ENCODE results near the gene DDX27. TPM values are rescaled to one million over a fixed set of nuclear protein-coding genes. Genes with fewer than 3 reads are reported as not detected.

The DDX27 gene
- total and polyA plus RNA-seq, 2 experiments from 2014 or later: 29.1 to 33.9 TPM

GRCh38 chr20:49283176-49283702 lies 64.0 kb downstream of the DDX27 start:
- Histone ChIP-seq H3K9me3 (ENCODE audit: low read depth) (no peaks in the 10 kb centered on the region), H4K20me1 (ENCODE audit: insufficient read depth, poor library complexity, severe bottlenecking) (peaks cover 90% of the 10 kb centered on the region), H3K79me2 (peaks cover 79% of the 10 kb centered on the region), H3K4me1 (ENCODE audit: insufficient read depth) (peaks cover 69% of the 10 kb centered on the region), H3K9me2 (replicated peaks; ENCODE audit: insufficient read depth) (no peaks in the 10 kb centered on the region), H3K4me2 (peak overlapping the region; percentile 88), H3K27ac (peak overlapping the region; percentile 87), H3K36me3 (replicated peaks; ENCODE audit: insufficient read depth, low read depth) (no peaks in the 10 kb centered on the region), H3K27me3 (no peaks in the 10 kb centered on the region), H2AFZ (no peak overlapping the region), H3K4me3 (peak overlapping the region; percentile 4)
- no peak for TF ChIP-seq CTCF (IDR thresholded peaks at IDR 0.05; ENCODE audit: poor library complexity)
- TF ChIP-seq EZH2phosphoT487 (IDR thresholded peaks at IDR 0.05; ENCODE audit: low read depth, severe bottlenecking, unreplicated experiment): no peak
- no peak for TF ChIP-seq EZH2 (IDR thresholded peaks at IDR 0.05; ENCODE audit: borderline replicate concordance)
- no peak for DNase-seq (ENCODE audit: low spot score)
- WGBS (ENCODE audit: low lambda C conversion rate, missing lambda C conversion rate): 65% methylated on average over 9 of the region's 9 CpGs

- no peaks in the 10 kb centered on the region for H3K36me3 ChIP-seq (replicated peaks; ENCODE audit: insufficient read depth, low read depth)
- 63% methylated on average over 3 of the region's 3 CpGs for WGBS (ENCODE audit: low lambda C conversion rate, missing lambda C conversion rate)
- peak overlapping the region; percentile 87 for H3K27ac ChIP-seq
- H3K4me1 ChIP-seq (ENCODE audit: insufficient read depth): peaks cover 77% of the 10 kb centered on the region
- H3K9me3 ChIP-seq (ENCODE audit: low read depth): no peaks in the 10 kb centered on the region
- no peak overlapping the region for H2AFZ ChIP-seq
- TF ChIP-seq EZH2 (IDR thresholded peaks at IDR 0.05; ENCODE audit: borderline replicate concordance) (no peak), EZH2phosphoT487 (IDR thresholded peaks at IDR 0.05; ENCODE audit: low read depth, severe bottlenecking, unreplicated experiment) (no peak), CTCF (IDR thresholded peaks at IDR 0.05; ENCODE audit: poor library complexity) (no peak)
- peak overlapping the region; percentile 88 for H3K4me2 ChIP-seq
- peaks cover 95% of the 10 kb centered on the region for H4K20me1 ChIP-seq (ENCODE audit: insufficient read depth, poor library complexity, severe bottlenecking)
- H3K27me3 ChIP-seq: no peaks in the 10 kb centered on the region
- no peak for DNase-seq (ENCODE audit: low spot score)
- no peaks in the 10 kb centered on the region for H3K9me2 ChIP-seq (replicated peaks; ENCODE audit: insufficient read depth)
- H3K79me2 ChIP-seq: peaks cover 78% of the 10 kb centered on the region
- peak overlapping the region; percentile 4 for H3K4me3 ChIP-seq
These were observed 64.7 kb downstream of the DDX27 start for GRCh38 chr20:49283703-49284625.

GRCh38 chr20:49284818-49285217 lies 65.6 kb downstream of the DDX27 start:
- Histone ChIP-seq H3K4me1 (ENCODE audit: insufficient read depth) (peaks cover 83% of the 10 kb centered on the region), H4K20me1 (ENCODE audit: insufficient read depth, poor library complexity, severe bottlenecking) (peaks cover 94% of the 10 kb centered on the region), H3K27ac (peak overlapping the region; percentile 87), H3K4me3 (no peak overlapping the region), H3K9me3 (ENCODE audit: low read depth) (no peaks in the 10 kb centered on the region), H2AFZ (no peak overlapping the region), H3K27me3 (no peaks in the 10 kb centered on the region), H3K36me3 (replicated peaks; ENCODE audit: insufficient read depth, low read depth) (no peaks in the 10 kb centered on the region), H3K9me2 (replicated peaks; ENCODE audit: insufficient read depth) (no peaks in the 10 kb centered on the region), H3K79me2 (peaks cover 72% of the 10 kb centered on the region), H3K4me2 (peak overlapping the region; percentile 88)
- WGBS (ENCODE audit: low lambda C conversion rate, missing lambda C conversion rate): 63% methylated on average over 5 of the region's 5 CpGs
- TF ChIP-seq EZH2phosphoT487 (IDR thresholded peaks at IDR 0.05; ENCODE audit: low read depth, severe bottlenecking, unreplicated experiment) (no peak), EZH2 (IDR thresholded peaks at IDR 0.05; ENCODE audit: borderline replicate concordance) (no peak)
- DNase-seq (ENCODE audit: low spot score): no peak

- peaks cover 78% of the 10 kb centered on the region for H3K4me1 ChIP-seq (ENCODE audit: insufficient read depth)
- DNase-seq (ENCODE audit: low spot score): no peak
- no peaks in the 10 kb centered on the region for H3K36me3 ChIP-seq (replicated peaks; ENCODE audit: insufficient read depth, low read depth)
- H3K9me2 ChIP-seq (replicated peaks; ENCODE audit: insufficient read depth): no peaks in the 10 kb centered on the region
- no peak overlapping the region for H2AFZ ChIP-seq
- TF ChIP-seq EZH2 (IDR thresholded peaks at IDR 0.05; ENCODE audit: borderline replicate concordance) (no peak), CTCF (IDR thresholded peaks at IDR 0.05; ENCODE audit: poor library complexity) (no peak), EZH2phosphoT487 (IDR thresholded peaks at IDR 0.05; ENCODE audit: low read depth, severe bottlenecking, unreplicated experiment) (no peak)
- H3K9me3 ChIP-seq (ENCODE audit: low read depth): no peaks in the 10 kb centered on the region
- peak overlapping the region; percentile 87 for H3K27ac ChIP-seq
- peak overlapping the region; percentile 1 for H3K4me3 ChIP-seq
- peaks cover 67% of the 10 kb centered on the region for H3K79me2 ChIP-seq
- H4K20me1 ChIP-seq (ENCODE audit: insufficient read depth, poor library complexity, severe bottlenecking): peaks cover 93% of the 10 kb centered on the region
- 57% methylated on average over 1 of the region's 1 CpG for WGBS (ENCODE audit: low lambda C conversion rate, missing lambda C conversion rate)
- H3K4me2 ChIP-seq: peak overlapping the region; percentile 88
- H3K27me3 ChIP-seq: no peaks in the 10 kb centered on the region
These were observed 66.0 kb downstream of the DDX27 start for GRCh38 chr20:49285233-49285668.
